Esophagus squamous epithelium (tissue), 5 donors: ENCODE results near the gene MOB3A. TPM values are rescaled to one million over a fixed set of nuclear protein-coding genes. Genes with fewer than 3 reads are reported as not detected.

Experiments used
- DNase-seq: peaks from one replicate; lab custom pipeline; 2025; lab: John Stamatoyannopoulos, UW
- H3K27ac ChIP-seq, 4 donors: fragments of 200-600 bp; sonication (generic); one replicate each; pipeline ENCODE4 v1.5.1; 2016 to 2019; ENCODE audit warnings: mild to moderate bottlenecking in 1 of 4
- H3K27me3 ChIP-seq, 4 donors: fragments of 200-600 bp; sonication (generic); 1 replicate in 3 of 4; 2 replicates in 1 of 4; pipeline versions ENCODE4 v1.5.1 to v1.6.0; 2017 to 2021; ENCODE audit warnings: antibody characterized with exemption in 1 of 4
- H3K36me3 ChIP-seq, 3 donors: fragments of 200-600 bp; sonication (generic); one replicate each; pipeline ENCODE4 v1.5.1; 2016 to 2019
- H3K4me1 ChIP-seq, 3 donors: fragments of 200-600 bp; sonication (generic); one replicate each; pipeline ENCODE4 v1.5.1; 2017 to 2019
- H3K4me3 ChIP-seq, 4 donors: fragments of 200-600 bp; sonication (generic); 1 replicate in 3 of 4; 2 replicates in 1 of 4; pipeline ENCODE4 v1.5.1; 2016 to 2019; ENCODE audit warnings: mild to moderate bottlenecking in 2 of 4, moderate library complexity in 1 of 4
- H3K9me3 ChIP-seq, 3 donors: fragments of 200-600 bp; sonication (generic); one replicate each; pipeline ENCODE4 v1.5.1; 2016 to 2019
- POLR2A ChIP-seq, 4 donors: fragments of 450-650 bp; IDR thresholded peaks; one replicate each; pipeline ENCODE4 v1.6.1; 2017; ENCODE audit warnings: antibody characterized with exemption in 4 of 4, mild to moderate bottlenecking in 4 of 4, moderate library complexity in 3 of 4
- WGBS, 2 donors: methylation state at CpG; one replicate each; pipeline ENCODE4 v1.1.5; 2018; 5-methylcytosine and 5-hydroxymethylcytosine counted together
- intact Hi-C: fragments of 100-400 bp; cut with DNase I; formaldehyde crosslinking; loops from one replicate; pipeline ENCODE4 v1.15.0; 2022
- total RNA-seq, 4 donors: library from RNA; depleted of rRNA; stranded (reverse); fragments of >200 nt; gene quantifications; one replicate each; pipeline ENCODE4 v1.1.0, GENCODE V29; 2016
- TF ChIP-seq, protein P1 (sequence below), 6 experiments: fragments of 450-650 bp in 4 of 6; fragments of 200-600 bp in 2 of 6; sonication (generic) in 2 of 6; IDR thresholded peaks; one replicate each; pipeline ENCODE4 v1.5.1; 2016 to 2019; ENCODE audit warnings: antibody characterized with exemption in 6 of 6, mild to moderate bottlenecking in 4 of 6, moderate library complexity in 4 of 6
- donor health status: DM: yes; HTN: yes; CAD: no.

MOB3A gene
- total RNA-seq, 4 donors from 2014 or later, result 22.9 to 26.9 (median 23.6) TPM

DNA sequence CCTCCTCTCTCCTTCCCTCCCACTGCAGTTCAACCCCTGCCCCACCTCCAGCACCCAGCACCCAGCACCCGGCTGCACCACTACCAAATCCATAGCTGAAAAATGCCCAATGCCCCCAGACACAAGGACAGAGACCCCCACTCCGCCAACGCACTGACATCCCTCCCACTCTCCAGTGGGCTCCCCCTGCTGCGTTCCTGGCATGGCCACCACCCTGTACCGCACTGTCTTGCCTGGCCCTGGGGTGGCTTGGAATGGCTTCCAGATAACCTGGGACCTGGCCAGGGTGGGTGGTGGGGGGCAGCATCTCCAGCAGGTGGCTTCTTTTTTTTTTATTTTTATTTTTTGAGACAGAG is 39.3 kb downstream of the MOB3A start:
- Histone ChIP-seq H3K36me3 (no peaks in the 10 kb centered on the region), H3K4me3 (no peak overlapping the region), H3K27me3 (no peaks in the 10 kb centered on the region), H3K9me3 (no peaks in the 10 kb centered on the region), H3K27ac (peak overlapping the region; percentile 98 to 99 (median 99)), H3K4me1 (peaks cover 83 to 96% (median 86%) of the 10 kb centered on the region in 3 donors)
- 19 to 54% methylated on average over 3 to 4 of the region's 5 CpGs for WGBS, 2 donors
- intact Hi-C loops, result no loop called here
- TF ChIP-seq, protein P1, sequence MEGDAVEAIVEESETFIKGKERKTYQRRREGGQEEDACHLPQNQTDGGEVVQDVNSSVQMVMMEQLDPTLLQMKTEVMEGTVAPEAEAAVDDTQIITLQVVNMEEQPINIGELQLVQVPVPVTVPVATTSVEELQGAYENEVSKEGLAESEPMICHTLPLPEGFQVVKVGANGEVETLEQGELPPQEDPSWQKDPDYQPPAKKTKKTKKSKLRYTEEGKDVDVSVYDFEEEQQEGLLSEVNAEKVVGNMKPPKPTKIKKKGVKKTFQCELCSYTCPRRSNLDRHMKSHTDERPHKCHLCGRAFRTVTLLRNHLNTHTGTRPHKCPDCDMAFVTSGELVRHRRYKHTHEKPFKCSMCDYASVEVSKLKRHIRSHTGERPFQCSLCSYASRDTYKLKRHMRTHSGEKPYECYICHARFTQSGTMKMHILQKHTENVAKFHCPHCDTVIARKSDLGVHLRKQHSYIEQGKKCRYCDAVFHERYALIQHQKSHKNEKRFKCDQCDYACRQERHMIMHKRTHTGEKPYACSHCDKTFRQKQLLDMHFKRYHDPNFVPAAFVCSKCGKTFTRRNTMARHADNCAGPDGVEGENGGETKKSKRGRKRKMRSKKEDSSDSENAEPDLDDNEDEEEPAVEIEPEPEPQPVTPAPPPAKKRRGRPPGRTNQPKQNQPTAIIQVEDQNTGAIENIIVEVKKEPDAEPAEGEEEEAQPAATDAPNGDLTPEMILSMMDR (IDR thresholded peaks at IDR 0.05), result no peak
- no peak for TF ChIP-seq POLR2A (IDR thresholded peaks at IDR 0.05)
- no peak for DNase-seq

DNA sequence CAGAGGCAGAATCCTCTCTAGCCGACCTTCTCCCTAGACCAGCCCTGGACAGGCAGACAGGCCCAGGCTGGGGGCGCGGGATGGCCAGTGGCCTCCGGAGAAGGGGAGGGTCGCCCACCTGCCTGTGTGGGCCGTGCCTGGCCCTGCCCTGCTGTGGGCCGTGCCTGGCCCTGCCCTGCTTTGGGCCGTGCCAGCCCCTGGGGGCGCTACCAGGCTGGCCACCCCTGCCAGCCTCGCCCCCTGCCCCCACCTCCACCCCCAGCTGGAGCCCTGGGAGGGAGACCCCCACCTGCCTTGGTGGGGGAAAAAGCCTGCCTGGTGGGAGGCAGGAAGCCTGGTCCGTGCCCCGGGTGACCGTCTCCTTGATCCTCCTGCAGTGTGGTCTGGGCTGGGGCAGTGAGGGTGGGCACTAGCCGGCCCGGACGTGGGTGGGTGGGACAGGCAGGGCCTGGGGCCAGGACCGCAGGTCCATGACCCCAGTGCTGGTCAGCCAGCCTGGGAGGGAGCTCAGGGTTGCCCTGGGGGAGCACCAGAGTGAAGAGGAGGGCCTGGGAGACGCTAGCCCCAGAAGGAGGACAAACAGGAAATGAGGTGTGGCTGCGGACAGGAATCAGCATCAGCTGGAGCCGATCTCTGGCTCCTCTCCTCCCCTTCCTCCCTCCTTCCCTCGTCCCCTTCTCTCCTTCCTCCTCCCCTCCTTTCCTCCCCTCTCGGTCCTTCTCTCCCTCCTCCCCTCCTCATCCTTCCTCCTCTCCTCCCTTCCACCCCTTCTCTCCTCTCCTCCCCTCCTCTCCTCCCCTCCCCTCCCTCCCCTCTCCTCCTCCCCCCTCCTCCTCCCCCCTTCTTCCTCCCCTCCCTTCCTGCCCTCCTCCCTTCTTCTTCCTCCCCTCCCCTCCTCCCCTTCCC is 39.9 kb downstream of the MOB3A start:
- H3K9me3 ChIP-seq, result no peaks in the 10 kb centered on the region
- H3K27ac ChIP-seq, result peak overlapping the region; percentile 98 to 99 (median 99)
- DNase-seq, result no peak
- no peaks in the 10 kb centered on the region for H3K27me3 ChIP-seq
- no peaks in the 10 kb centered on the region for H3K36me3 ChIP-seq
- TF ChIP-seq POLR2A (IDR thresholded peaks at IDR 0.05), result peak in 2 of 4 donors; percentile 26 to 46
- TF ChIP-seq, protein P1 (IDR thresholded peaks at IDR 0.05), result no peak
- peaks cover 86 to 99% (median 91%) of the 10 kb centered on the region in 3 donors for H3K4me1 ChIP-seq
- WGBS, 2 donors, result 0 to 2% methylated on average over 5 to 8 of the region's 22 CpGs
- intact Hi-C loops, result no loop called here
- H3K4me3 ChIP-seq, result peak overlapping the region; percentile 10 to 64 (median 40)

DNA sequence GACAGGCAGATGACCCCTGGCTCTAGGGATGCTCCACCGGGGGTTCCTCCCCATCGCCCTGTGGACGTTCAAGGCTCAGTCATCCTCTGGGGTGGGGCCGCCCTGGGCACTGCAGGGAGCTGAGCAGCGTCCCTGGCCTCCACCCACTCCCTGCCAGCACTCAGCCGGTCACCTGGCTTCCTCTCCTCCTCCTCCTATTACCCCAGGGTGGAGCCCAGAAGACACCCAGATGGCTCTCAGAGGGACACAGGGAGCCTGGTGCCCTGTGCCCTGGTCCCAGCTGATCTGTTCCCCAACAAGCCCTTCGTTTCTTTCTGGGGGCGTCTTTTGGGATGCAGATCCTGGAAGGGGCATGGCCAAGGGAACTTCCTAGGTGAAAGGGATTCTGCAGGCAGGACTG is 41.4 kb downstream of the MOB3A start:
- H3K9me3 ChIP-seq, result no peaks in the 10 kb centered on the region
- TF ChIP-seq, protein P1 (IDR thresholded peaks at IDR 0.05), result no peak
- peak in 1 of 4 donors; percentile 27 for TF ChIP-seq POLR2A (IDR thresholded peaks at IDR 0.05)
- H3K4me3 ChIP-seq, result no peak overlapping the region
- WGBS, 2 donors, result 57 to 64% methylated on average over 6 to 7 of the region's 8 CpGs
- intact Hi-C loops, result no loop called here
- peak overlapping the region; percentile 97 to 99 (median 99) for H3K27ac ChIP-seq
- peaks cover 73 to 89% (median 80%) of the 10 kb centered on the region in 3 donors for H3K4me1 ChIP-seq
- H3K36me3 ChIP-seq, result no peaks in the 10 kb centered on the region
- no peak for DNase-seq
- no peaks in the 10 kb centered on the region for H3K27me3 ChIP-seq

DNA sequence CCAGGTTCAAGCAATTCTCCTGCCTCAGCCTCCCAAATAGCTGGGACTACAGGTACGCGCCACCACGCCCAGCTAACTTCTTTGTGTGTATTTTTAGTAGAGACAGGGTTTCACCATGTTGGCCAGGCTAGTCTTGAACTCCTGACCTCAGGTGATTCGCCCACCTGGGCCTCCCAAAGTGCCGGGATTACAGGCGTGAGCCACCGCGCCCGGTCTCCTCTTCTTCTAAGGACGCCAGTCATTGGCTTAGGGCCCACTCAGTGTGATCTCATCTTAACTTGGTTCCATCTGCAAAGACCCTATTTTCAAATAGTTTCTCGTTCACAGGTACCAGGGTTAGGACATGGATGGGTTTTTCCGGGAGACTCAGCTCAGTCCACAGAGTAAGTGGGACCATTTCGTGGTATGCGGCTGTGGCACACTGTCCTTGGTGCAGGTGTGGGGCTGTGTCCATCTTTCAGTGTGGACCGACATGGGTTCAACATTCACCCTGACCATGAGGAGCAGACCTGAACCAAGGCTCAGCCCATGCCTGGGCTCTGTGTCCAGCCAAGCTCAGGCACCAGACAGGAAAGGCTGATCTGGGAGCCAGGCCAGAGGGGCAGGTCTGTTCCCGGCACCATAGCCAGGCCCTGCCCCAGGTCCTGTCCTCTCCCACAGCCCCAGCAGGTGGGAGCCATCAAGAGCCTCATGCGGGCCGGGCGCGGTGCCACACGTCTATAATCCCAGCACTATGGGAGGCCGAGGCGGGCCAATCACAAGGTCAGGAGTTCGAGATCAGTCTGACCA is 42.3 kb downstream of the MOB3A start:
- Histone ChIP-seq H3K9me3 (no peaks in the 10 kb centered on the region), H3K36me3 (peaks cover 0 to 8% (median 1%) of the 10 kb centered on the region in 3 donors), H3K4me1 (peaks cover 74 to 89% (median 79%) of the 10 kb centered on the region in 3 donors), H3K27me3 (no peaks in the 10 kb centered on the region), H3K27ac (peak overlapping the region; percentile 97 to 99 (median 99)), H3K4me3 (no peak overlapping the region)
- no peak for TF ChIP-seq POLR2A (IDR thresholded peaks at IDR 0.05)
- TF ChIP-seq, protein P1 (IDR thresholded peaks at IDR 0.05), result no peak
- 61 to 85% methylated on average over 11 to 17 of the region's 24 CpGs for WGBS, 2 donors
- intact Hi-C loops, result no loop called here
- DNase-seq, result no peak
